Glutamatergic neuron (in vitro differentiated cells): ENCODE data around the gene SIRPG. TPM values are rescaled to one million over a fixed set of nuclear protein-coding genes. Genes with fewer than 3 reads are reported as not detected.

Experiments
- DNase-seq: peaks from one replicate; pipeline ENCODE4 v3.0.0; 2022
- H3K27ac Mint-ChIP-seq: one replicate; pipeline ENCODE4 v1.8.0; 2020; ENCODE audit warnings: mild to moderate bottlenecking, mixed read lengths, inconsistent platforms; ENCODE audit not compliant: unreplicated experiment
- H3K27me3 Mint-ChIP-seq: one replicate; pipeline ENCODE4 v1.8.0; 2020; ENCODE audit warnings: mild to moderate bottlenecking, moderate library complexity, mixed read lengths, inconsistent platforms; ENCODE audit not compliant: unreplicated experiment
- H3K36me3 Mint-ChIP-seq: one replicate; pipeline ENCODE4 v1.8.0; 2020; ENCODE audit warnings: mild to moderate bottlenecking, mixed read lengths, inconsistent platforms; ENCODE audit not compliant: unreplicated experiment
- H3K4me1 Mint-ChIP-seq: one replicate; pipeline ENCODE4 v1.8.0; 2020; ENCODE audit warnings: mild to moderate bottlenecking, low read depth, mixed read lengths, inconsistent platforms; ENCODE audit not compliant: unreplicated experiment
- H3K4me3 Mint-ChIP-seq: one replicate; pipeline ENCODE4 v1.8.0; 2020; ENCODE audit warnings: mild to moderate bottlenecking, mixed read lengths, inconsistent platforms; ENCODE audit not compliant: unreplicated experiment
- H3K9me3 Mint-ChIP-seq: one replicate; pipeline ENCODE4 v1.8.0; 2020; ENCODE audit warnings: mild to moderate bottlenecking, moderate library complexity, mixed read lengths, inconsistent platforms; ENCODE audit not compliant: unreplicated experiment
- CTCF ChIP-seq: fragments of 200-600 bp; sonication (generic); IDR thresholded peaks from one replicate; pipeline ENCODE4 v1.5.0; 2021; ENCODE audit not compliant: partially characterized antibody, unreplicated experiment
- total RNA-seq: library from RNA; stranded (reverse); fragmentation: NEBNext Ultra II Directional; extraction: Animal tissue kit (Norgen Biotek cat#: 25700); gene quantifications from one replicate; pipeline ENCODE4 v1.2.1, GENCODE V29; 2021; ENCODE audit not compliant: unreplicated experiment

Gene SIRPG
- total RNA-seq, 1 donor from 2014 or later: not detected

- Mint-ChIP-seq H3K27me3 (peaks cover 4% of the 10 kb centered on the region), H3K27ac (no peak overlapping the region)
These were observed 32.1 kb upstream of the SIRPG start for GRCh38 chr20:1689721-1690120.

GRCh38 chr20:1688886-1689538 is 31.4 kb upstream of the SIRPG start:
- H3K4me1 Mint-ChIP-seq: peaks cover 4% of the 10 kb centered on the region
- no peak overlapping the region for H3K27ac Mint-ChIP-seq
- peaks cover 4% of the 10 kb centered on the region for H3K27me3 Mint-ChIP-seq
- DNase-seq: no peak
- TF ChIP-seq CTCF: no peak
- no peak overlapping the region for H3K4me3 Mint-ChIP-seq
- peaks cover 5% of the 10 kb centered on the region for H3K9me3 Mint-ChIP-seq
- H3K36me3 Mint-ChIP-seq: no peaks in the 10 kb centered on the region

More at GRCh38 chr20:1689721-1690120, 32.1 kb upstream of the SIRPG start:
- DNase-seq: no peak
- H3K9me3 Mint-ChIP-seq: peaks cover 5% of the 10 kb centered on the region
- no peaks in the 10 kb centered on the region for H3K36me3 Mint-ChIP-seq
- no peak overlapping the region for H3K4me3 Mint-ChIP-seq
- H3K4me1 Mint-ChIP-seq: peaks cover 4% of the 10 kb centered on the region
- no peak for TF ChIP-seq CTCF

GRCh38 chr20:1687053-1687452 is 29.5 kb upstream of the SIRPG start:
- H3K4me3 Mint-ChIP-seq: no peak overlapping the region
- no peaks in the 10 kb centered on the region for H3K36me3 Mint-ChIP-seq
- H3K27ac Mint-ChIP-seq: no peak overlapping the region
- peaks cover 1% of the 10 kb centered on the region for H3K4me1 Mint-ChIP-seq
- no peak for DNase-seq
- no peaks in the 10 kb centered on the region for H3K27me3 Mint-ChIP-seq
- H3K9me3 Mint-ChIP-seq: no peaks in the 10 kb centered on the region
- TF ChIP-seq CTCF: no peak

- H3K36me3 Mint-ChIP-seq: no peaks in the 10 kb centered on the region
- H3K4me3 Mint-ChIP-seq: no peak overlapping the region
- H3K9me3 Mint-ChIP-seq: no peaks in the 10 kb centered on the region
- H3K27me3 Mint-ChIP-seq: no peaks in the 10 kb centered on the region
- H3K27ac Mint-ChIP-seq: no peak overlapping the region
- H3K4me1 Mint-ChIP-seq: no peaks in the 10 kb centered on the region
- no peak for TF ChIP-seq CTCF
- DNase-seq: no peak
These were observed 28.7 kb upstream of the SIRPG start for GRCh38 chr20:1686151-1686748.

GRCh38 chr20:1685304-1686052 is 27.9 kb upstream of the SIRPG start:
- no peak overlapping the region for H3K27ac Mint-ChIP-seq
- H3K4me1 Mint-ChIP-seq: no peaks in the 10 kb centered on the region
- no peaks in the 10 kb centered on the region for H3K36me3 Mint-ChIP-seq
- no peaks in the 10 kb centered on the region for H3K9me3 Mint-ChIP-seq
- H3K4me3 Mint-ChIP-seq: no peak overlapping the region
- DNase-seq: no peak
- H3K27me3 Mint-ChIP-seq: no peaks in the 10 kb centered on the region
- TF ChIP-seq CTCF: no peak
